GM12878 (cell line): ENCODE data around the gene FER1L5. TPM values are rescaled to one million over a fixed set of nuclear protein-coding genes. Genes with fewer than 3 reads are reported as not detected.
A peak's percentile ranks its signal among the peaks of the same experiment; 100 is the strongest.

ENCODE experiments used
- ATAC-seq: fragments of 200-7000 bp; cut with Tn5 transposase; 3 replicates; pipeline ENCODE4 v1.9.1; 2020; ENCODE audit warnings: mild to moderate bottlenecking, moderate library complexity
- BruUV-seq: library from RNA; stranded (reverse); fragments of 400-500 nt; replicated peaks from 2 replicates; lab custom pipeline; 2021; lab: Mats Ljungman, UMichigan
- CTCF ChIA-PET: fragments of 300-600 bp; sonication (Branson Sonifier 250); formaldehyde crosslinking; extraction: SDS; loops from one replicate; lab custom pipeline; 2021; ENCODE audit warnings: inconsistent platforms; lab: Yijun Ruan, JAX
- POLR2A ChIA-PET: fragments of 350-600 bp; formaldehyde crosslinking; extraction: SDS; loops from one replicate; lab custom pipeline; 2021; ENCODE audit warnings: inconsistent platforms; lab: Charles Lee
- RAD21 ChIA-PET: fragments of 300-600 bp; sonication (Branson Sonifier 250); formaldehyde crosslinking; loops from one replicate; lab custom pipeline; 2023; ENCODE audit warnings: antibody characterized with exemption; ENCODE audit not compliant: unreplicated experiment; lab: Charles Lee
- SMC1A ChIA-PET: fragments of 300-600 bp; sonication (Branson Sonifier 250); formaldehyde crosslinking; loops from one replicate; lab custom pipeline; 2023; ENCODE audit not compliant: unreplicated experiment, uncharacterized antibody; lab: Charles Lee
- DNase-seq: peaks from one replicate; pipeline ENCODE4 v3.0.0-alpha.2; 2011; ENCODE audit warnings: low read depth, low spot score
- FAIRE-seq: peaks from 3 replicates; lab custom pipeline; 2011; peaks lifted over from hg19 to GRCh38; lab: Jason Lieb, UNC
- H2AFZ ChIP-seq: 2 replicates; pipeline ENCODE4 v1.6.0; 2011; ENCODE audit warnings: low read depth, low read length, control low read depth; ENCODE audit not compliant: control insufficient read depth
- H3K27ac ChIP-seq: 2 replicates; pipeline ENCODE4 v1.5.1; 2011; ENCODE audit warnings: control low read depth; ENCODE audit not compliant: control insufficient read depth, insufficient read depth
- H3K27me3 ChIP-seq, 2 experiments: replicated peaks in 1 of 2; 2 replicates each; pipeline versions ENCODE4 v1.6.0 to v1.6.1; 2011; ENCODE audit warnings: low read length in 1 of 2; ENCODE audit not compliant: control insufficient read depth in 2 of 2, insufficient read depth in 2 of 2
- H3K36me3 ChIP-seq, 2 experiments: 2 replicates each; pipeline ENCODE4 v1.5.1; 2011; ENCODE audit warnings: low read length in 1 of 2; ENCODE audit not compliant: control insufficient read depth in 2 of 2, insufficient read depth in 2 of 2
- H3K4me1 ChIP-seq: 2 replicates; pipeline ENCODE4 v1.6.1; 2011; ENCODE audit warnings: mild to moderate bottlenecking, low read length, moderate library complexity, mixed read lengths; ENCODE audit not compliant: control insufficient read depth, insufficient read depth
- H3K4me2 ChIP-seq: 2 replicates; pipeline ENCODE4 v1.6.0; 2011; ENCODE audit warnings: control low read depth; ENCODE audit not compliant: control insufficient read depth, insufficient read depth
- H3K4me3 ChIP-seq: fragments of 200-600 bp; sonication (generic); 2 replicates; pipeline ENCODE4 v1.5.1; 2016
- H3K79me2 ChIP-seq: 2 replicates; pipeline ENCODE4 v1.6.0; 2011; ENCODE audit warnings: low read length; ENCODE audit not compliant: control insufficient read depth, insufficient read depth
- H3K9ac ChIP-seq: 2 replicates; pipeline ENCODE4 v1.8.0; 2011; ENCODE audit warnings: low read length, control low read depth, mixed read lengths; ENCODE audit not compliant: control insufficient read depth, insufficient read depth
- H3K9me3 ChIP-seq: replicated peaks from 3 replicates; pipeline ENCODE4 v1.5.1; 2011; ENCODE audit warnings: mild to moderate bottlenecking, low read length; ENCODE audit not compliant: control insufficient read depth, insufficient read depth
- H4K20me1 ChIP-seq: 2 replicates; pipeline ENCODE4 v1.6.0; 2011; ENCODE audit not compliant: control insufficient read depth, insufficient read depth
- MYB ChIP-seq: fragments of 150-350 bp; IDR thresholded peaks from 2 replicates; pipeline ENCODE4 v1.6.1; 2014; ENCODE audit warnings: mild to moderate bottlenecking, low read depth, low read length, borderline replicate concordance
- WGBS: methylation state at CpG from one replicate; pipeline ENCODE4 v1.1.6; 2016; ENCODE audit warnings: low lambda C conversion rate; ENCODE audit not compliant: insufficient replicate concordance, insufficient coverage; ENCODE audit errors: missing lambda C conversion rate; 5-methylcytosine and 5-hydroxymethylcytosine counted together
- in situ Hi-C: fragments of 300-500 bp; cut with MboI; formaldehyde crosslinking; loops from 9 replicates; pipeline ENCODE4 v1.14.3; 2018; ENCODE audit warnings: mixed read lengths
- intact Hi-C: fragments of 100-400 bp; cut with micrococcal nuclease; formaldehyde crosslinking; loops from one replicate; pipeline ENCODE4 v1.14.2; 2022; ENCODE audit not compliant: unreplicated experiment
- polyA plus RNA-seq, 11 experiments: library from polyadenylated mRNA; depleted of rRNA in 4 of 11; unstranded in 6 of 11; stranded (reverse) in 5 of 11; fragments of >200 nt; fragmentation: Nextera tagmentation in 4 of 11; fragmentation: Illumina TruSeq in 1 of 11; extraction: Ambion mirVana in 4 of 11; extraction: Trizol in 1 of 11; gene quantifications; 1 replicate in 1 of 11; 2 replicates in 10 of 11; pipeline versions ENCODE4 v1.2.1 to v1.2.3, GENCODE V29; 2011 to 2016; ENCODE audit warnings: inconsistent platforms in 2 of 11, missing spikeins in 2 of 11, low read depth in 1 of 11
- total RNA-seq, 4 experiments: library from RNA; depleted of rRNA in 3 of 4; stranded (reverse); fragments of >200 nt in 3 of 4; fragmentation: Illumina TruSeq in 1 of 4; extraction: Trizol in 1 of 4; gene quantifications; 2 replicates each; pipeline versions ENCODE4 v1.2.1 to v1.2.3, GENCODE V29; 2013 to 2021
- TF ChIP-seq, protein P1 (sequence below), 3 experiments: IDR thresholded peaks in 2 of 3; conservative IDR thresholded peaks in 1 of 3; 2 replicates each; pipeline ENCODE4 v1.5.1; 2011; ENCODE audit warnings: low read depth in 3 of 3, low read length in 3 of 3, mild to moderate bottlenecking in 3 of 3, control low read depth in 2 of 3, moderate library complexity in 2 of 3, inconsistent platforms in 1 of 3, mixed read lengths in 1 of 3; ENCODE audit not compliant: control insufficient read depth in 2 of 3, insufficient read depth in 1 of 3; ENCODE audit errors: extremely low read depth in 1 of 3

FER1L5 gene
- total and polyA plus RNA-seq, 10 of the 15 experiments (the other 5 are each of a cell fraction or from before 2014, with no cell fraction given): not detected

DNA sequence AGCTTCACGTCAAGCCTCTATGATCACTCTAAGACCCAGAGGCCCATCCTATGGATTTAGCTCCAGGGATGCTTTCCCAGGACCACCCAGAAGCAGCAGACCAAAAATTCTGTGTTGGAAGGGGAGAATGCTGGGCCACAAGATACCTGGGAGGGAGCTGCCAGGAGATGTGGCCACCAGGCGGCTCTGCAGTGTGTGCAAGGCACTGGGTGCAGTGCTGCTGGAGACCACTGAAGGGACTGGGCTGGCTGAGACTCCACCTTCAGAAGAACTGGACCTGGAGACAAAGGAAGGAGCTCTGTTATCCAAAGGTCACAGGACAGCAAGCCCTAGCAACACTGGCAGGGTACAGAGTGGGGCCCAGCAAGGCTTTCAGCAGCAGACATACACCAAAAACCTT, 38.5 kb upstream of the FER1L5 start:
- ChIA-PET CTCF (no interaction called here), RAD21 (interaction anchor here (1.4 kb wide), 1 partner anchor 155 kb away, joined by 3 read pairs; no protein-coding TSS in a partner anchor), SMC1A (interaction anchor here (1.2 kb wide), 1 partner anchor 199 kb away, joined by 3 read pairs; no protein-coding TSS in a partner anchor), POLR2A (no interaction called here)
- Histone ChIP-seq H3K4me3 (no peak overlapping the region), H4K20me1 (no peaks in the 10 kb centered on the region; the same call in 1 of the 2 replicates), H3K36me3 (peaks cover 43 to 45% of the 10 kb centered on the region in 2 experiments), H3K4me2 (no peak overlapping the region), H3K27ac (no peak overlapping the region), H3K79me2 (no peaks in the 10 kb centered on the region), H3K27me3 (no peaks in the 10 kb centered on the region), H2AFZ (no peak overlapping the region)
- no peak for FAIRE-seq
- DNase-seq: no peak
- peak; percentile 52; the same call in 2 of the 3 replicates for ATAC-seq
- WGBS: 100% methylated on average over 2 of the region's 2 CpGs
- BruUV-seq: no TSS peak
- in situ Hi-C loops (no loop called here), intact Hi-C loops (no loop called here)
- TF ChIP-seq, protein P1, sequence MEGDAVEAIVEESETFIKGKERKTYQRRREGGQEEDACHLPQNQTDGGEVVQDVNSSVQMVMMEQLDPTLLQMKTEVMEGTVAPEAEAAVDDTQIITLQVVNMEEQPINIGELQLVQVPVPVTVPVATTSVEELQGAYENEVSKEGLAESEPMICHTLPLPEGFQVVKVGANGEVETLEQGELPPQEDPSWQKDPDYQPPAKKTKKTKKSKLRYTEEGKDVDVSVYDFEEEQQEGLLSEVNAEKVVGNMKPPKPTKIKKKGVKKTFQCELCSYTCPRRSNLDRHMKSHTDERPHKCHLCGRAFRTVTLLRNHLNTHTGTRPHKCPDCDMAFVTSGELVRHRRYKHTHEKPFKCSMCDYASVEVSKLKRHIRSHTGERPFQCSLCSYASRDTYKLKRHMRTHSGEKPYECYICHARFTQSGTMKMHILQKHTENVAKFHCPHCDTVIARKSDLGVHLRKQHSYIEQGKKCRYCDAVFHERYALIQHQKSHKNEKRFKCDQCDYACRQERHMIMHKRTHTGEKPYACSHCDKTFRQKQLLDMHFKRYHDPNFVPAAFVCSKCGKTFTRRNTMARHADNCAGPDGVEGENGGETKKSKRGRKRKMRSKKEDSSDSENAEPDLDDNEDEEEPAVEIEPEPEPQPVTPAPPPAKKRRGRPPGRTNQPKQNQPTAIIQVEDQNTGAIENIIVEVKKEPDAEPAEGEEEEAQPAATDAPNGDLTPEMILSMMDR (IDR thresholded peaks at IDR 0.05 in 2 of 3, conservative IDR thresholded peaks at IDR 0.05 in 1 of 3; ENCODE audit: control insufficient read depth in 2 of 3, extremely low read depth in 1 of 3, insufficient read depth in 1 of 3, low read depth in 3 of 3, low read length in 3 of 3): 0 out of 6 replicates have a peak, but pooled peaks of 1 of the 3 experiments have one; percentile 7
- TF ChIP-seq MYB: no peak
- TF ChIP-seq, all 136 proteins: peak for 1
- Histone ChIP-seq H3K9me3 (no peaks in the 10 kb centered on the region), H3K9ac (no peak overlapping the region), H3K4me1 (no peaks in the 10 kb centered on the region)
